ENCODE measurements around the gene CTDSP1. TPM values are rescaled to one million over a fixed set of nuclear protein-coding genes. Genes with fewer than 3 reads are reported as not detected.

Gene CTDSP1
- total RNA-seq, 1 experiment from 2014 or later: 52.3 TPM

- WGBS (ENCODE audit: extremely low coverage, insufficient read length, low lambda C conversion rate): no CpG with 5 or more reads among the region's 26 CpGs
- peaks cover 12% of the 10 kb centered on the region for H3K27me3 Mint-ChIP-seq (ENCODE audit: low read depth)
- Histone ChIP-seq H3K27me3 (ENCODE audit: insufficient read depth, low read length) (peaks cover 8% of the 10 kb centered on the region; the same call in 1 of the 2 replicates), H4K8ac (replicated peaks; ENCODE audit: insufficient read length, low read depth, low read length) (no peak overlapping the region), H2BK5ac (ENCODE audit: insufficient read length, low read length) (no peak overlapping the region), H2BK12ac (ENCODE audit: insufficient read length, low read depth, low read length) (no peak overlapping the region), H3K79me1 (ENCODE audit: insufficient read depth, low read depth, low read length, poor library complexity, severe bottlenecking) (no peaks in the 10 kb centered on the region), H3K14ac (ENCODE audit: insufficient read depth, low read length) (no peak overlapping the region), H4K5ac (ENCODE audit: insufficient read length, low read depth, low read length) (no peak overlapping the region), H3K27ac (ENCODE audit: insufficient read length, low read depth, low read length) (no peak overlapping the region), H3K9me3 (ENCODE audit: control insufficient read depth, low read depth, low read length) (no peaks in the 10 kb centered on the region), H2AFZ (ENCODE audit: low read length) (no peak overlapping the region), H3K18ac (ENCODE audit: insufficient read length, low read depth, low read length) (no peak overlapping the region), H3K4me1 (ENCODE audit: insufficient read depth, low read length) (peaks cover 4% of the 10 kb centered on the region; the same call in 1 of the 2 replicates), H4K91ac (ENCODE audit: insufficient read length, low read depth, low read length) (no peak overlapping the region), H3K4me2 (ENCODE audit: insufficient read depth, insufficient read length, low read length) (no peak overlapping the region), H2BK20ac (ENCODE audit: low read depth, low read length, poor library complexity, severe bottlenecking) (no peak overlapping the region), H3K9ac (ENCODE audit: extremely low read depth, insufficient read length, low read length) (no peak overlapping the region), H2BK15ac (ENCODE audit: low read depth, low read length) (no peak overlapping the region), H2AK5ac (ENCODE audit: insufficient read length, low read length) (no peak overlapping the region), H3K23ac (ENCODE audit: insufficient read length, low read depth, low read length) (no peak overlapping the region), H3T11ph (ENCODE audit: low read length) (no peak overlapping the region), H3K79me2 (ENCODE audit: insufficient read depth, low read length) (no peaks in the 10 kb centered on the region), H3K4ac (ENCODE audit: low read depth, low read length) (no peak overlapping the region), H3K56ac (ENCODE audit: insufficient read length, low read depth, low read length) (no peak overlapping the region), H3K23me2 (ENCODE audit: insufficient read length, low read depth, low read length, poor library complexity, severe bottlenecking) (peaks cover 25% of the 10 kb centered on the region), H4K20me1 (ENCODE audit: control insufficient read depth, insufficient read depth, insufficient read length) (no peaks in the 10 kb centered on the region), H2BK120ac (ENCODE audit: low read depth, low read length, poor library complexity, severe bottlenecking) (no peak overlapping the region)
- H3K27ac Mint-ChIP-seq: peak overlapping the region in 1 of 3 experiments; percentile 55; a peak in 1 of 7 replicates
- DNase-seq: no peak
- TF ChIP-seq CTCF (conservative IDR thresholded peaks at IDR 0.05): no peak
- no peaks in the 10 kb centered on the region for H3K9me3 Mint-ChIP-seq
- peaks cover 4 to 25% (median 22%) of the 10 kb centered on the region in 3 experiments; a peak in 6 of 7 replicates for H3K36me3 Mint-ChIP-seq (ENCODE audit: insufficient read depth in 1 of 3, low read depth in 3 of 3)
- no peak overlapping the region for H3K4me3 Mint-ChIP-seq
- peaks cover 19 to 29% of the 10 kb centered on the region in 2 experiments for H3K4me1 Mint-ChIP-seq
These were observed 3.3 kb downstream of the CTDSP1 start for GRCh38 chr2:218402911-218403411.

All from H9 (cell line).